ENCODE data around the gene PRG2. TPM values are rescaled to one million over a fixed set of nuclear protein-coding genes. Genes with fewer than 3 reads are reported as not detected.

The PRG2 gene
- polyA plus RNA-seq, 2 of the 4 experiments (the other 2 are of a cell fraction), result not detected

DNA sequence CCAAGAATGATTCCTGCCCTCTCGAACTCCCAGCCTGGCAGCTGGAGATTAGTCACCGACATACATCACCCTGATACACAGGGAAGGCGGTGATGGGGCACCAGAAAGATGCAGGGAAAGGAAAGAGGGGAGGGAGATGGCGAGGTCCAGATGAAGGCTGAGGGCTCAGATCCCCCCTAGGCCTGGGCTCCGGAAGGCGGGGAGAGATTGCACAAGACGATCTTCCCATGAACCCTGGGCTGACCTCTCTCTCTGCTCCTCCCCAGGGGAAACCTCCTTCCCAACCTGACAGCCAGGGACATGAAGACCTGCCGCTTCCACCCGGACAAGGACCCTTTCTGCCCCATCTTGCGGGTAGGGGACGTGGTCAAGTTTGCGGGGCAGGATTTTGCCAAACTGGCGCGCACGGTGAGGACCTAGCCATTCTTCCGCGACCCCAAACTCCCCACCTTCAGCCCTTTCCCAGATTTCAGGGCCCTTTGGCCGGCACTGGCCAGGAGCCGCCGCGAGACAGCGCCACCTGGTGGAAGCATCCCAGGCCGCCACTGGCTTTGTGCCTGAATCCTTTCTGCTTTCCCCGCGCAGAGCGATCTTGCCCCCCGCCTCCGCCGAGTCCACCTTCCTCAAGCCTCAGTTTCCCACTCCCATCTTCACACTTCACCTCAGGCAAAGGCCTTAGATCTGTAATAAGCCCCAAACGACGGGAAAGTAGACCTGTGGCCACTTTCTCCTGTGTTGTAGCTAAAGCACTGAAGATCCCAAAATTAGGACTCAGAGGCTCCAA lies 40.8 kb downstream of the PRG2 start:
- H3K9me3 ChIP-seq, result peaks cover 15% of the 10 kb centered on the region
- peak; percentile 58 to 62 for DNase-seq (ENCODE audit: low read depth in 1 of 2, low spot score in 1 of 2)
- CTCF ChIA-PET, result interaction anchor here (0.6 to 13.0 kb wide), 27 partner anchors 10 to 1786 kb away, joined by 3 to 139 read pairs (median 4); partner anchors contain the start of genes P2RX3, RTN4RL2 and TIMM10
- no peak for FAIRE-seq
- 20% methylated on average over 24 of the region's 31 CpGs for WGBS (ENCODE audit: missing lambda C conversion rate)
- POLR2A ChIA-PET, result no interaction called here
- H3K27ac ChIP-seq, result peak overlapping the region; percentile 67 to 81
- TF ChIP-seq, protein P1, sequence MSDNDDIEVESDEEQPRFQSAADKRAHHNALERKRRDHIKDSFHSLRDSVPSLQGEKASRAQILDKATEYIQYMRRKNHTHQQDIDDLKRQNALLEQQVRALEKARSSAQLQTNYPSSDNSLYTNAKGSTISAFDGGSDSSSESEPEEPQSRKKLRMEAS (IDR thresholded peaks at IDR 0.05), result peak; percentile 39; the same call in 1 of the 2 replicates
- no peak for TF ChIP-seq POLR2A (IDR thresholded peaks at IDR 0.05; ENCODE audit: low read length)
- no peak for TF ChIP-seq MAZ (IDR thresholded peaks at IDR 0.05; ENCODE audit: borderline replicate concordance, low read depth, low read length)
- no peak for TF ChIP-seq JUNB (IDR thresholded peaks at IDR 0.05)
- TF ChIP-seq HEYL (CRISPR knock-in tag; IDR thresholded peaks at IDR 0.05), result 0 out of 2 replicates have a peak, but pooled peaks have one; percentile 36
- TF ChIP-seq, protein P2, sequence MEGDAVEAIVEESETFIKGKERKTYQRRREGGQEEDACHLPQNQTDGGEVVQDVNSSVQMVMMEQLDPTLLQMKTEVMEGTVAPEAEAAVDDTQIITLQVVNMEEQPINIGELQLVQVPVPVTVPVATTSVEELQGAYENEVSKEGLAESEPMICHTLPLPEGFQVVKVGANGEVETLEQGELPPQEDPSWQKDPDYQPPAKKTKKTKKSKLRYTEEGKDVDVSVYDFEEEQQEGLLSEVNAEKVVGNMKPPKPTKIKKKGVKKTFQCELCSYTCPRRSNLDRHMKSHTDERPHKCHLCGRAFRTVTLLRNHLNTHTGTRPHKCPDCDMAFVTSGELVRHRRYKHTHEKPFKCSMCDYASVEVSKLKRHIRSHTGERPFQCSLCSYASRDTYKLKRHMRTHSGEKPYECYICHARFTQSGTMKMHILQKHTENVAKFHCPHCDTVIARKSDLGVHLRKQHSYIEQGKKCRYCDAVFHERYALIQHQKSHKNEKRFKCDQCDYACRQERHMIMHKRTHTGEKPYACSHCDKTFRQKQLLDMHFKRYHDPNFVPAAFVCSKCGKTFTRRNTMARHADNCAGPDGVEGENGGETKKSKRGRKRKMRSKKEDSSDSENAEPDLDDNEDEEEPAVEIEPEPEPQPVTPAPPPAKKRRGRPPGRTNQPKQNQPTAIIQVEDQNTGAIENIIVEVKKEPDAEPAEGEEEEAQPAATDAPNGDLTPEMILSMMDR (IDR thresholded peaks at IDR 0.05), result peak; percentile 73
- no peak for TF ChIP-seq RFX5 (IDR thresholded peaks at IDR 0.05)
- TF ChIP-seq, protein P3, sequence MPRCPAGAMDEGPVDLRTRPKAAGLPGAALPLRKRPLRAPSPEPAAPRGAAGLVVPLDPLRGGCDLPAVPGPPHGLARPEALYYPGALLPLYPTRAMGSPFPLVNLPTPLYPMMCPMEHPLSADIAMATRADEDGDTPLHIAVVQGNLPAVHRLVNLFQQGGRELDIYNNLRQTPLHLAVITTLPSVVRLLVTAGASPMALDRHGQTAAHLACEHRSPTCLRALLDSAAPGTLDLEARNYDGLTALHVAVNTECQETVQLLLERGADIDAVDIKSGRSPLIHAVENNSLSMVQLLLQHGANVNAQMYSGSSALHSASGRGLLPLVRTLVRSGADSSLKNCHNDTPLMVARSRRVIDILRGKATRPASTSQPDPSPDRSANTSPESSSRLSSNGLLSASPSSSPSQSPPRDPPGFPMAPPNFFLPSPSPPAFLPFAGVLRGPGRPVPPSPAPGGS (IDR thresholded peaks at IDR 0.05), result no peak
- TF ChIP-seq, protein P4, sequence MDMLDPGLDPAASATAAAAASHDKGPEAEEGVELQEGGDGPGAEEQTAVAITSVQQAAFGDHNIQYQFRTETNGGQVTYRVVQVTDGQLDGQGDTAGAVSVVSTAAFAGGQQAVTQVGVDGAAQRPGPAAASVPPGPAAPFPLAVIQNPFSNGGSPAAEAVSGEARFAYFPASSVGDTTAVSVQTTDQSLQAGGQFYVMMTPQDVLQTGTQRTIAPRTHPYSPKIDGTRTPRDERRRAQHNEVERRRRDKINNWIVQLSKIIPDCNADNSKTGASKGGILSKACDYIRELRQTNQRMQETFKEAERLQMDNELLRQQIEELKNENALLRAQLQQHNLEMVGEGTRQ (IDR thresholded peaks at IDR 0.05), result no peak
- TF ChIP-seq RAD21 (conservative IDR thresholded peaks at IDR 0.05 in 1 of 2, IDR thresholded peaks at IDR 0.05 in 1 of 2), result peak; percentile 38 to 41; a peak in 4 of 5 replicates
- TF ChIP-seq FOSL2 (IDR thresholded peaks at IDR 0.05), result no peak
- no peak for TF ChIP-seq FOSL2 (CRISPR knock-in tag; IDR thresholded peaks at IDR 0.05)
- no peak for TF ChIP-seq ZNF302 (CRISPR knock-in tag; IDR thresholded peaks at IDR 0.05)
- peak in 1 of 2 experiments; percentile 77; a peak in 2 of 4 replicates for TF ChIP-seq CEBPB (IDR thresholded peaks at IDR 0.05)
- TF ChIP-seq CBX2 (IDR thresholded peaks at IDR 0.05; ENCODE audit: borderline replicate concordance, low read depth), result no peak
- TF ChIP-seq HOXB13 (CRISPR knock-in tag; IDR thresholded peaks at IDR 0.05; ENCODE audit: low read depth), result no peak
- TF ChIP-seq ZFP36 (IDR thresholded peaks at IDR 0.05; ENCODE audit: borderline replicate concordance, partially characterized antibody), result no peak
- TF ChIP-seq TFCP2L1 (CRISPR knock-in tag; IDR thresholded peaks at IDR 0.05), result no peak
- TF ChIP-seq SMC3 (IDR thresholded peaks at IDR 0.05), result peak; percentile 61
- no peak for TF ChIP-seq JUN (IDR thresholded peaks at IDR 0.05)
- no peak for TF ChIP-seq HDAC2 (IDR thresholded peaks at IDR 0.05)
- H3K4me1 ChIP-seq, result peaks cover 18% of the 10 kb centered on the region
- peak overlapping the region; percentile 53 for H3K4me2 ChIP-seq
- no peak overlapping the region for H3K4me3 ChIP-seq
- peak; percentile 40 to 81; a peak in 3 of 6 replicates for ATAC-seq

DNA sequence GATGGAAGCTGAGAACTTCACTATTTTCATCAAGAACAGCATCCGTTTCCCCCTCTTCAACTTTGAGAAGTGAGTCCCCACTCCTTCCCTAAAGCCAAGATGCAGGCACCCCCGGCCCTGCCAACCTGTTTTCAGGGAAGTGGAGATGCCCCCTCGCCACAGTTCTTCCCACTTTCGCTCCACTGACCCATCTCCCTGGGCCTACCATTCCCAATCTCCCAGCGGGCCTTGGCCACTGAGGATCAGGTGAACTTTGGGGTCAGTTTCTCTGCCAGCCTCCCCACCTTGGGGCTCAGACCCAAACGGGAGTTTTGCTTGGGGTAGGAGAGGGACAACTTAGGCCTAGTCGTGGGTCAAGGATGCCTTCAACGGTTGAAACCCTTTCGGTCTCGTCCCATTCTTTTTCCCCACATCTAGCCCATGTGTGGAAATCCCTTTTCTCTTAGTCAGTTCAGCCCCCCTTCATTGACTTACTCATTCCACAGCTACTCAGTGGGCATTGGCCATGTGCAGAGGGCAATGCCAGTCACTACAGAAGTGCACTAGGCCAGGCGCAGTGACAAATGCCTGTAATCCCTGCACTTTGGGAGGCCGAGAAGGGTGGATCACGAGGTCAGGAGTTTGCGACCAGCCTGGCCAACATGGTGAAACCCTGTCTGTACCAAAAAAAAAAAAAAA lies 41.7 kb downstream of the PRG2 start:
- no peak for TF ChIP-seq HOXA7 (CRISPR knock-in tag; IDR thresholded peaks at IDR 0.05)
- TF ChIP-seq RCOR1 (IDR thresholded peaks at IDR 0.05; ENCODE audit: low read depth, low read length), result no peak
- TF ChIP-seq, protein P2 (IDR thresholded peaks at IDR 0.05), result no peak
- CTCF ChIA-PET, result interaction anchor here (0.6 to 13.0 kb wide), 15 partner anchors 10 to 295 kb away, joined by 3 to 139 read pairs (median 5); partner anchors contain the start of genes RTN4RL2 and TIMM10
- POLR2A ChIA-PET, result no interaction called here
- H3K4me2 ChIP-seq, result no peak overlapping the region
- no peak for DNase-seq (ENCODE audit: low read depth in 1 of 2, low spot score in 1 of 2)
- peaks cover 15% of the 10 kb centered on the region for H3K9me3 ChIP-seq
- WGBS (ENCODE audit: missing lambda C conversion rate), result 87% methylated on average over 14 of the region's 14 CpGs
- no peak for FAIRE-seq
- H3K4me1 ChIP-seq, result peaks cover 18% of the 10 kb centered on the region
- H3K4me3 ChIP-seq, result no peak overlapping the region
- no peak for ATAC-seq
- peak overlapping the region in 1 of 2 experiments; percentile 81; a peak in 4 of 6 replicates for H3K27ac ChIP-seq

All from A549 (cell line).